A673 (cell line): ENCODE measurements around the gene SLCO3A1.

ENCODE experiments used
- CTCF ChIP-seq: fragments of 300-800, 200-600 bp; sonication (generic); conservative IDR thresholded peaks from 2 replicates; pipeline ENCODE4 v1.5.1; 2017; ENCODE audit warnings: low read depth, mild to moderate bottlenecking, antibody characterized with exemption, low read length, moderate library complexity, mixed read lengths
- EZH2 ChIP-seq: fragments of 200-600 bp; sonication (generic); IDR thresholded peaks from 2 replicates; pipeline ENCODE4 v1.6.1; 2017; ENCODE audit warnings: borderline replicate concordance, low read depth, mild to moderate bottlenecking, mixed read lengths, antibody characterized with exemption, low read length; ENCODE audit not compliant: poor library complexity, severe bottlenecking

GRCh38 chr15:91940496-91941381 is 87.2 kb downstream of the SLCO3A1 start:
- TF ChIP-seq CTCF (no peak), EZH2 (no peak)
